ENCODE measurements around the gene LRRTM4. TPM values are rescaled to one million over a fixed set of nuclear protein-coding genes. Genes with fewer than 3 reads are reported as not detected.
"Not testable (repeated sequence)": the region's sequence is repeated elsewhere in the genome, so short reads cannot be mapped to it uniquely, and the experiment has no call there.

Gene LRRTM4
- total RNA-seq, 2 donors from 2014 or later = not detected

- H3K27ac Mint-ChIP-seq = no peak overlapping the region
These were observed 475.8 kb downstream of the LRRTM4 start for GRCh38 chr2:77046339-77046738.

GRCh38 chr2:77045456-77045855 is 476.7 kb downstream of the LRRTM4 start:
- not testable (repeated sequence) for H3K9me3 ChIP-seq (ENCODE audit: control insufficient read depth, low read length, poor library complexity, severe bottlenecking); DNase-seq; H3K4me3 Mint-ChIP-seq; H3K27me3 Mint-ChIP-seq; H3K4me1 Mint-ChIP-seq; ATAC-seq; H3K27ac Mint-ChIP-seq; H3K36me3 Mint-ChIP-seq (ENCODE audit: low read depth)

More at GRCh38 chr2:77046339-77046738, 475.8 kb downstream of the LRRTM4 start:
- no peak overlapping the region for H3K4me3 Mint-ChIP-seq
- no peaks in the 10 kb centered on the region for H3K36me3 Mint-ChIP-seq (ENCODE audit: low read depth)
- DNase-seq = no peak
- ATAC-seq = no peak
- H3K27me3 Mint-ChIP-seq = no peaks in the 10 kb centered on the region
- H3K4me1 Mint-ChIP-seq = no peaks in the 10 kb centered on the region
- H3K9me3 ChIP-seq (ENCODE audit: control insufficient read depth, low read length, poor library complexity, severe bottlenecking) = no peaks in the 10 kb centered on the region

- Mint-ChIP-seq H3K27ac (no peak overlapping the region), H3K4me3 (no peak overlapping the region), H3K4me1 (no peaks in the 10 kb centered on the region), H3K27me3 (no peaks in the 10 kb centered on the region), H3K36me3 (ENCODE audit: low read depth) (no peaks in the 10 kb centered on the region)
- H3K9me3 ChIP-seq (ENCODE audit: control insufficient read depth, low read length, poor library complexity, severe bottlenecking) = no peaks in the 10 kb centered on the region
- no peak for ATAC-seq
- no peak for DNase-seq
These were observed 487.7 kb downstream of the LRRTM4 start for GRCh38 chr2:77034445-77034844.

GRCh38 chr2:77029237-77029636 is 492.9 kb downstream of the LRRTM4 start:
- not testable (repeated sequence) for H3K36me3 Mint-ChIP-seq (ENCODE audit: low read depth); H3K27me3 Mint-ChIP-seq; H3K4me3 Mint-ChIP-seq; H3K27ac Mint-ChIP-seq; DNase-seq; H3K9me3 ChIP-seq (ENCODE audit: control insufficient read depth, low read length, poor library complexity, severe bottlenecking); ATAC-seq; H3K4me1 Mint-ChIP-seq

- ATAC-seq = no peak
- no peaks in the 10 kb centered on the region for H3K4me1 Mint-ChIP-seq
These were observed 494.1 kb downstream of the LRRTM4 start for GRCh38 chr2:77028032-77028600.

GRCh38 chr2:77025714-77026113 is 496.5 kb downstream of the LRRTM4 start:
- DNase-seq = no peak
- H3K36me3 Mint-ChIP-seq (ENCODE audit: low read depth) = no peaks in the 10 kb centered on the region
- H3K9me3 ChIP-seq (ENCODE audit: control insufficient read depth, low read length, poor library complexity, severe bottlenecking) = no peaks in the 10 kb centered on the region
- H3K27me3 Mint-ChIP-seq = no peaks in the 10 kb centered on the region
- H3K27ac Mint-ChIP-seq = no peak overlapping the region
- no peaks in the 10 kb centered on the region for H3K4me1 Mint-ChIP-seq
- no peak for ATAC-seq
- no peak overlapping the region for H3K4me3 Mint-ChIP-seq

More at GRCh38 chr2:77028032-77028600, 494.1 kb downstream of the LRRTM4 start:
- no peak overlapping the region for H3K4me3 Mint-ChIP-seq
- DNase-seq = no peak
- no peaks in the 10 kb centered on the region for H3K36me3 Mint-ChIP-seq (ENCODE audit: low read depth)
- no peak overlapping the region for H3K27ac Mint-ChIP-seq
- H3K9me3 ChIP-seq (ENCODE audit: control insufficient read depth, low read length, poor library complexity, severe bottlenecking) = no peaks in the 10 kb centered on the region
- no peaks in the 10 kb centered on the region for H3K27me3 Mint-ChIP-seq

- H3K27me3 Mint-ChIP-seq = no peaks in the 10 kb centered on the region
- H3K4me3 Mint-ChIP-seq = no peak overlapping the region
- no peak overlapping the region for H3K27ac Mint-ChIP-seq
- no peaks in the 10 kb centered on the region for H3K9me3 ChIP-seq (ENCODE audit: control insufficient read depth, low read length, poor library complexity, severe bottlenecking)
- H3K4me1 Mint-ChIP-seq = no peaks in the 10 kb centered on the region
- no peak for ATAC-seq
- DNase-seq = no peak
- no peaks in the 10 kb centered on the region for H3K36me3 Mint-ChIP-seq (ENCODE audit: low read depth)
These were observed 501.0 kb downstream of the LRRTM4 start for GRCh38 chr2:77021161-77021560.

- no peaks in the 10 kb centered on the region for H3K36me3 Mint-ChIP-seq (ENCODE audit: low read depth)
- ATAC-seq = no peak
- no peaks in the 10 kb centered on the region for H3K27me3 Mint-ChIP-seq
- H3K4me1 Mint-ChIP-seq = no peaks in the 10 kb centered on the region
- H3K27ac Mint-ChIP-seq = no peak overlapping the region
- no peaks in the 10 kb centered on the region for H3K9me3 ChIP-seq (ENCODE audit: control insufficient read depth, low read length, poor library complexity, severe bottlenecking)
- no peak overlapping the region for H3K4me3 Mint-ChIP-seq
- DNase-seq = no peak
These were observed 504.0 kb downstream of the LRRTM4 start for GRCh38 chr2:77018219-77018618.

GRCh38 chr2:77017355-77017745 is 504.8 kb downstream of the LRRTM4 start:
- Mint-ChIP-seq H3K36me3 (ENCODE audit: low read depth) (no peaks in the 10 kb centered on the region), H3K27ac (no peak overlapping the region), H3K4me3 (no peak overlapping the region), H3K27me3 (no peaks in the 10 kb centered on the region), H3K4me1 (no peaks in the 10 kb centered on the region)
- ATAC-seq (no peak), DNase-seq (no peak)
- no peaks in the 10 kb centered on the region for H3K9me3 ChIP-seq (ENCODE audit: control insufficient read depth, low read length, poor library complexity, severe bottlenecking)

GRCh38 chr2:77016443-77017354 is 505.5 kb downstream of the LRRTM4 start:
- ATAC-seq = no peak
- Mint-ChIP-seq H3K36me3 (ENCODE audit: low read depth) (no peaks in the 10 kb centered on the region), H3K27ac (no peak overlapping the region)

GRCh38 chr2:77013953-77014352 is 508.2 kb downstream of the LRRTM4 start:
- H3K9me3 ChIP-seq (ENCODE audit: control insufficient read depth, low read length, poor library complexity, severe bottlenecking) = no peaks in the 10 kb centered on the region
- H3K36me3 Mint-ChIP-seq (ENCODE audit: low read depth) = no peaks in the 10 kb centered on the region
- no peak overlapping the region for H3K4me3 Mint-ChIP-seq
- no peak overlapping the region for H3K27ac Mint-ChIP-seq
- no peak for ATAC-seq
- no peaks in the 10 kb centered on the region for H3K4me1 Mint-ChIP-seq
- DNase-seq = no peak
- H3K27me3 Mint-ChIP-seq = no peaks in the 10 kb centered on the region

More at GRCh38 chr2:77016443-77017354, 505.5 kb downstream of the LRRTM4 start:
- no peak for DNase-seq
- no peaks in the 10 kb centered on the region for H3K9me3 ChIP-seq (ENCODE audit: control insufficient read depth, low read length, poor library complexity, severe bottlenecking)
- no peak overlapping the region for H3K4me3 Mint-ChIP-seq
- H3K27me3 Mint-ChIP-seq = no peaks in the 10 kb centered on the region
- no peaks in the 10 kb centered on the region for H3K4me1 Mint-ChIP-seq

- H3K4me1 Mint-ChIP-seq = no peaks in the 10 kb centered on the region
- ATAC-seq (no peak), DNase-seq (no peak)
- no peaks in the 10 kb centered on the region for H3K27me3 Mint-ChIP-seq
- no peaks in the 10 kb centered on the region for H3K9me3 ChIP-seq (ENCODE audit: control insufficient read depth, low read length, poor library complexity, severe bottlenecking)
- H3K36me3 Mint-ChIP-seq (ENCODE audit: low read depth) = no peaks in the 10 kb centered on the region
- H3K27ac Mint-ChIP-seq = no peak overlapping the region
- no peak overlapping the region for H3K4me3 Mint-ChIP-seq
These were observed 508.7 kb downstream of the LRRTM4 start for GRCh38 chr2:77013457-77013856.

- no peaks in the 10 kb centered on the region for H3K9me3 ChIP-seq (ENCODE audit: control insufficient read depth, low read length, poor library complexity, severe bottlenecking)
- H3K27me3 Mint-ChIP-seq = no peaks in the 10 kb centered on the region
- H3K36me3 Mint-ChIP-seq (ENCODE audit: low read depth) = no peaks in the 10 kb centered on the region
- ATAC-seq (no peak), DNase-seq (no peak)
- H3K4me3 Mint-ChIP-seq = no peak overlapping the region
- no peak overlapping the region for H3K27ac Mint-ChIP-seq
- H3K4me1 Mint-ChIP-seq = no peaks in the 10 kb centered on the region
These were observed 512.9 kb downstream of the LRRTM4 start for GRCh38 chr2:77009307-77009706.

GRCh38 chr2:77008853-77009252 is 513.3 kb downstream of the LRRTM4 start:
- Mint-ChIP-seq H3K27ac (no peak overlapping the region), H3K36me3 (ENCODE audit: low read depth) (no peaks in the 10 kb centered on the region), H3K4me3 (no peak overlapping the region), H3K4me1 (no peaks in the 10 kb centered on the region), H3K27me3 (no peaks in the 10 kb centered on the region)
- H3K9me3 ChIP-seq (ENCODE audit: control insufficient read depth, low read length, poor library complexity, severe bottlenecking) = no peaks in the 10 kb centered on the region
- ATAC-seq (no peak), DNase-seq (no peak)

Measured in T-helper 17 cell (primary cell).